Spleen (tissue), 11 donors: ENCODE results near the gene TTC31. TPM values are rescaled to one million over a fixed set of nuclear protein-coding genes. Genes with fewer than 3 reads are reported as not detected.

Experiments
- DNase-seq: peaks from one replicate; pipeline ENCODE4 v3.0.0-alpha.2; 2020
- H3K27ac ChIP-seq, 8 donors: fragments of 200-600 bp; sonication (generic) in 7 of 8; 1 replicate in 4 of 8; 2 replicates in 4 of 8; pipeline versions ENCODE4 v1.5.0 to v1.8.0; 2016 to 2021; ENCODE audit warnings: inconsistent platforms in 4 of 8, mild to moderate bottlenecking in 4 of 8, moderate library complexity in 1 of 8
- H3K27me3 ChIP-seq, 7 donors: fragments of 200-600 bp; sonication (generic) in 6 of 7; replicated peaks in 1 of 7; 1 replicate in 4 of 7; 2 replicates in 3 of 7; pipeline versions ENCODE4 v1.5.0 to v1.8.0; 2016 to 2021; ENCODE audit warnings: inconsistent platforms in 3 of 7, mild to moderate bottlenecking in 1 of 7
- H3K36me3 ChIP-seq, 6 donors: fragments of 200-600 bp; sonication (generic) in 5 of 6; 1 replicate in 4 of 6; 2 replicates in 2 of 6; pipeline versions ENCODE4 v1.5.0 to v1.8.0; 2016 to 2021; ENCODE audit warnings: inconsistent platforms in 2 of 6
- H3K4me1 ChIP-seq, 6 donors: fragments of 200-600 bp; sonication (generic) in 5 of 6; 1 replicate in 3 of 6; 2 replicates in 3 of 6; pipeline versions ENCODE4 v1.5.0 to v1.8.0; 2016 to 2021; ENCODE audit warnings: inconsistent platforms in 3 of 6
- H3K4me3 ChIP-seq, 8 donors: fragments of 200-600 bp; sonication (generic) in 7 of 8; 1 replicate in 4 of 8; 2 replicates in 4 of 8; pipeline versions ENCODE4 v1.5.0 to v1.8.0; 2016 to 2021; ENCODE audit warnings: inconsistent platforms in 4 of 8, mild to moderate bottlenecking in 4 of 8, moderate library complexity in 2 of 8
- H3K9me3 ChIP-seq, 8 donors: fragments of 200-600 bp; sonication (generic) in 7 of 8; 1 replicate in 4 of 8; 2 replicates in 4 of 8; pipeline versions ENCODE4 v1.5.0 to v1.8.0; 2016 to 2021; ENCODE audit warnings: inconsistent platforms in 4 of 8
- POLR2A ChIP-seq, 3 donors: fragments of 450-650 bp; IDR thresholded peaks; one replicate each; pipeline ENCODE4 v1.5.1; 2017; ENCODE audit warnings: antibody characterized with exemption in 3 of 3, mild to moderate bottlenecking in 1 of 3
- POLR2AphosphoS5 ChIP-seq, 3 donors: sonication (generic); formaldehyde crosslinking; IDR thresholded peaks; one replicate each; pipeline ENCODE4 v1.5.1; 2017; ENCODE audit warnings: antibody characterized with exemption in 3 of 3
- WGBS, 5 donors: extraction: QIAGEN DNeasy Blood & Tissue Kit in 3 of 5; methylation state at CpG; one replicate each; pipeline versions ENCODE4 v1.1.5 to v1.1.7; 2013 to 2018; 5-methylcytosine and 5-hydroxymethylcytosine counted together
- intact Hi-C: fragments of 100-400 bp; cut with DNase I; formaldehyde crosslinking; loops from one replicate; pipeline ENCODE4 v1.15.0; 2023; ENCODE audit warnings: low total_unique reads
- polyA plus RNA-seq, 3 donors: library from polyadenylated mRNA; stranded (reverse); fragments of 200-250 nt; gene quantifications; one replicate each; pipeline ENCODE4 v1.2.1, GENCODE V29; 2013
- total RNA-seq, 7 donors: library from RNA; depleted of rRNA in 3 of 7; stranded (reverse); fragments of >200 nt in 3 of 7; fragmentation: NEBNext Ultra II Directional in 4 of 7; extraction: Animal tissue kit (Norgen Biotek cat#: 25700) in 4 of 7; gene quantifications; one replicate each; pipeline versions ENCODE4 v1.1.0 to v1.2.1, GENCODE V29; 2016 to 2021
- TF ChIP-seq, protein P1 (sequence below), 11 experiments: fragments of 200-600 bp in 7 of 11; fragments of 450-650 bp in 4 of 11; sonication (generic) in 4 of 11; IDR thresholded peaks in 8 of 11; conservative IDR thresholded peaks in 3 of 11; 1 replicate in 7 of 11; 2 replicates in 4 of 11; pipeline versions ENCODE4 v1.4.0 to v1.8.0; 2016 to 2021; ENCODE audit warnings: antibody characterized with exemption in 11 of 11, inconsistent platforms in 4 of 11, mild to moderate bottlenecking in 1 of 11
- donor health status: healthy with polysubstance abuse.
- donor health status: DM: no; HTN: no; CAD: no; lungs with moderate emphysema.
- donor health status: DM: no; HTN: no; CAD: no.
- donor health status: Bipolar disorder and iron deficiency.
- donor health status: healthy.
- donor health status: DM: no; HTN: no; CAD: no.
- donor health status: DM: yes; HTN: yes; CAD: no.

TTC31 gene
- total and polyA plus RNA-seq, 10 donors, result 15.7 to 51.3 (median 35.9) TPM

GRCh38 chr2:74507926-74508520 is 25.1 kb downstream of the TTC31 start:
- Histone ChIP-seq H3K36me3 (peaks cover 0 to 23% (median 16%) of the 10 kb centered on the region in 6 donors), H3K4me1 (peaks cover 19 to 51% (median 47%) of the 10 kb centered on the region in 6 donors), H3K27me3 (peaks cover 2 to 46% (median 25%) of the 10 kb centered on the region in 7 donors), H3K9me3 (no peaks in the 10 kb centered on the region), H3K27ac (peak overlapping the region; percentile 97 to 100 (median 99)), H3K4me3 (peak overlapping the region; percentile 60 to 90 (median 62))
- WGBS, 5 donors, result 14 to 17% (median 15%) methylated on average over 29 to 38 of the region's 38 CpGs
- peak; percentile 88 for DNase-seq
- TF ChIP-seq POLR2A (IDR thresholded peaks at IDR 0.05) (no peak), POLR2AphosphoS5 (IDR thresholded peaks at IDR 0.05) (no peak)
- TF ChIP-seq, protein P1, sequence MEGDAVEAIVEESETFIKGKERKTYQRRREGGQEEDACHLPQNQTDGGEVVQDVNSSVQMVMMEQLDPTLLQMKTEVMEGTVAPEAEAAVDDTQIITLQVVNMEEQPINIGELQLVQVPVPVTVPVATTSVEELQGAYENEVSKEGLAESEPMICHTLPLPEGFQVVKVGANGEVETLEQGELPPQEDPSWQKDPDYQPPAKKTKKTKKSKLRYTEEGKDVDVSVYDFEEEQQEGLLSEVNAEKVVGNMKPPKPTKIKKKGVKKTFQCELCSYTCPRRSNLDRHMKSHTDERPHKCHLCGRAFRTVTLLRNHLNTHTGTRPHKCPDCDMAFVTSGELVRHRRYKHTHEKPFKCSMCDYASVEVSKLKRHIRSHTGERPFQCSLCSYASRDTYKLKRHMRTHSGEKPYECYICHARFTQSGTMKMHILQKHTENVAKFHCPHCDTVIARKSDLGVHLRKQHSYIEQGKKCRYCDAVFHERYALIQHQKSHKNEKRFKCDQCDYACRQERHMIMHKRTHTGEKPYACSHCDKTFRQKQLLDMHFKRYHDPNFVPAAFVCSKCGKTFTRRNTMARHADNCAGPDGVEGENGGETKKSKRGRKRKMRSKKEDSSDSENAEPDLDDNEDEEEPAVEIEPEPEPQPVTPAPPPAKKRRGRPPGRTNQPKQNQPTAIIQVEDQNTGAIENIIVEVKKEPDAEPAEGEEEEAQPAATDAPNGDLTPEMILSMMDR (IDR thresholded peaks at IDR 0.05 in 8 of 11, conservative IDR thresholded peaks at IDR 0.05 in 3 of 11), result no peak
- intact Hi-C loops, result no loop called here

DNA sequence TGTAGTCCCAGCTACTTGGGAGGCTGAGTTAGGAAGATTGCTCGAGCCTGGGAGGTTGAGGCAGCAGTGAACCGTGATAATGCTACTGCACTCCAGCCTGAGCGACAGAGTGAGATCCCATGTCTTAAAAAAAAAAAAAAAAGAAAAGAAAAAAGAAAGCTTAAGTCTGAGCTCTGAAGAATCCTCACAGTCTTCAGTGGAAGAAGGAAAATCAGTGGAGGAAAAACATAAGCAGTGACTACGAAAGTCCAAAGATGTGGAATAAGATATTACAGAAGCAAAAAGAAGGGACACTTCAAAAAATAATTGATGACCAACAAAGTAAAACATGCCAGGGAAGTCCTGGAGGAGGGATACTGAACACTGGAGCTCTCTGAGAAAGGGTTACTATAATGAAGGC is 27.4 kb downstream of the TTC31 start:
- H3K4me1 ChIP-seq, result peaks cover 27 to 51% (median 46%) of the 10 kb centered on the region in 6 donors
- peaks cover 14 to 55% (median 46%) of the 10 kb centered on the region in 7 donors for H3K27me3 ChIP-seq
- TF ChIP-seq POLR2AphosphoS5 (IDR thresholded peaks at IDR 0.05) (no peak), POLR2A (IDR thresholded peaks at IDR 0.05) (no peak)
- TF ChIP-seq, protein P1 (IDR thresholded peaks at IDR 0.05 in 8 of 11, conservative IDR thresholded peaks at IDR 0.05 in 3 of 11), result no peak
- WGBS, 5 donors, result 80 to 92% (median 89%) methylated on average over 4 of the region's 4 CpGs
- no peak for DNase-seq
- intact Hi-C loops, result no loop called here
- H3K36me3 ChIP-seq, result peaks cover 0 to 11% (median 7%) of the 10 kb centered on the region in 6 donors
- H3K9me3 ChIP-seq, result no peaks in the 10 kb centered on the region
- H3K4me3 ChIP-seq, result no peak overlapping the region
- H3K27ac ChIP-seq, result no peak overlapping the region

DNA sequence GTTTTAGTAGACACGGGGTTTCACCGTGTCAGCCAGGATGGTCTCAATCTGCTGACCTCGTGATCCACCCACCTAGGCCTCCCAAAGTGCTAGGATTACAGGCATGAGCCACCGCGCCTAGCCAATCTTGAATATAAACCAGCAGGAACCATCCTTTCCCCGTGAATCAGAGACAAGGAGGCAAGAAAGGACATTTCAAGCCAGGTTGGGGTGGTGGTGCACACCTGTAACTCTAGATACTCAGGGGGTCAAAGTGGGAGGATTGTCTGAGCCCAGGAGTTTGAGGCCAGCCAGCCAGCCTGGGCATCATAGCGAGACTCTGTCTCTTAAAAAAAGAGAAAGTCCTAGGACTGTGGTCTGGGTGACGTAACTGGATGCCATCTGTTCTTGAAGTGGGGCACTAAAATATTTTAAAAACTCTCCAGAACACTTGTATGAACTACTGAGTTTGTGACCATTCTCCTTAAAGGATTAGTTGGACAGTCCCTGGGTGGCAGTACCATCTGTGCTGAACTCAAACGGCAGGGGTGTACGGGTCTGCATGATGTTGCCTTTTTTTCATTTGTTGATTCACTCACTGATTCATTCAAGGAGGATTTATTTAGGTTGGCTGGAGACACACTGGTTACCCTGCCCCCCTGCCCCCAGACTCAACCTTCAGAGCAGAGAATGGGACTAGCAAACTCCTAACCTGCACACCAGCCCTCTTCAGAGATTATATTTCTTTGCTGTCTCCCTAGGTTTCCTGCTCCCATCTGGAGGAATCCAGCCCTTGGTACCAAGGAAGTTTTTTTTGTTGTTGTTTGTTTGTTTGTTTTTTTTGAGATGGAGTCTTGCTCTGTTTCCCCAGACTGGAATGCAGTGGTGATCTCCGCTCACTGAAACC is 28.5 kb downstream of the TTC31 start:
- intact Hi-C loops, result no loop called here
- Histone ChIP-seq H3K4me3 (no peak overlapping the region), H3K9me3 (no peaks in the 10 kb centered on the region), H3K27ac (no peak overlapping the region), H3K27me3 (peaks cover 23 to 66% (median 57%) of the 10 kb centered on the region in 7 donors), H3K36me3 (peaks cover 0 to under 1% (median 0%) of the 10 kb centered on the region in 6 donors), H3K4me1 (peaks cover 27 to 51% (median 46%) of the 10 kb centered on the region in 6 donors)
- DNase-seq, result peak; percentile 31
- TF ChIP-seq POLR2A (IDR thresholded peaks at IDR 0.05) (no peak), POLR2AphosphoS5 (IDR thresholded peaks at IDR 0.05) (no peak)
- 37 to 49% (median 43%) methylated on average over 11 of the region's 11 CpGs for WGBS, 5 donors

DNA sequence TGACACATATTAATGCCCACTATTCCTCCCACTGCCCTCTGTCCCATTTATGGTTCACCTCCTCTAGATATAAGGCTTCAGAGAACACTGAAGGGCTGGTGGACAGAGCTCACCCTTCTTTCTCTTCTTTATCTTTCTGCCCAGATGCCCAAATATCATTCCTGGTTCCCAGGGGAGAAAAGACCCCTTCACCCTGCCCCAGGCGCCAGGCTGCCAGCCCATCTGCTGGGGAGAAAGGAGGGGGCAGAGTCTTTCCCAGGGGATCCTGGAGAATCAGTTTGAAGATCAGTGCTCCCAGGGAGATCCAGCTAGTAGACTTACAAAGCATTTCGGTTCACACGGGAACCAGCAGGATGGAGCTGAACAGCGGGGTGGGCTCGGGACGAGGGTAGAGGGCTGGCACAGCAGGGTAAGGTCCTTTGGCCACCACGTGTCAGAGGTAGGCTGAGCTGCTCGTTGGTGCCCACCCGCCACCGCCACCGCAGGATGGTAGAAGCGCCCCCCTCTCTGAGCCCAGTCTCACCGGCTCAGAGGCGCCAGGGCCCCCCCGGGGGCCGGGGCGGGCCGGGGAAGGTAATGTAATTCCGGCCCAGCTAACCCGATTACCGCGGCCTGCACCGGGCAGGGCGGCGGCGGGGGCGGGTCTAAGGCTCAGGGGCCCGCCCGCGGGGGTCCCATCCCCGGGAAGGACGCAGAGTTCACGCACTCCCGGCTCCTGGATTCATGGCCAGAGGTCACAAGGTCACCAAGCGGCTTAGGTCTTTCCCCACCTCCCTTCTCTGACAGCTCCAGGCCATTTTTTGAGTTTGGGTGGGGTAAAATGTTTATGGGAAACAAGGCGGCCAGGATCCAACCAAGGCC is 30.1 kb downstream of the TTC31 start:
- WGBS, 5 donors, result 10 to 27% (median 11%) methylated on average over 18 to 36 of the region's 36 CpGs
- Histone ChIP-seq H3K27ac (no peak overlapping the region), H3K36me3 (no peaks in the 10 kb centered on the region), H3K4me1 (peaks cover 20 to 48% (median 42%) of the 10 kb centered on the region in 6 donors), H3K4me3 (peak overlapping the region in 1 of 8 donors; percentile 71), H3K27me3 (peaks cover 23 to 82% (median 73%) of the 10 kb centered on the region in 7 donors), H3K9me3 (no peaks in the 10 kb centered on the region)
- intact Hi-C loops, result no loop called here
- peak; percentile 72 for DNase-seq
- TF ChIP-seq POLR2AphosphoS5 (IDR thresholded peaks at IDR 0.05) (no peak), POLR2A (IDR thresholded peaks at IDR 0.05) (no peak)
- TF ChIP-seq, protein P1 (IDR thresholded peaks at IDR 0.05 in 8 of 11, conservative IDR thresholded peaks at IDR 0.05 in 3 of 11), result no peak
